G401 (cell line): Measurements from ENCODE around the gene GLT8D1. TPM values are rescaled to one million over a fixed set of nuclear protein-coding genes. Genes with fewer than 3 reads are reported as not detected.

Experiments used
- total RNA-seq: library from RNA; depleted of rRNA; stranded (reverse); fragments of >200 nt; shearing (Covaris generic); gene quantifications from 2 replicates; pipeline ENCODE4 v1.2.3, GENCODE V29; 2014; rRNA removed

Gene GLT8D1
- total RNA-seq, 1 experiment from 2014 or later = 104 TPM

Other genes starting within 250 kb of the GLT8D1 start
- gene STAB1, start 210.5 kb downstream of the GLT8D1 start, total RNA-seq = not detected in 2 replicates
- gene NT5DC2, start 171.9 kb downstream of the GLT8D1 start, total RNA-seq = 36.9 and 53.2 TPM in 2 replicates
- 4.2 and 48.9 TPM in 2 replicates for gene UQCC5, start 169.2 kb downstream of the GLT8D1 start, total RNA-seq
- 21.6 and 38.4 TPM in 2 replicates for gene PBRM1, start 19.9 kb downstream of the GLT8D1 start, total RNA-seq
- 127 and 216 TPM in 2 replicates for gene GNL3, start 19.8 kb downstream of the GLT8D1 start, total RNA-seq
- gene SPCS1, start 315 bp upstream of the GLT8D1 start, total RNA-seq = 80.3 and 99.9 TPM in 2 replicates
- 34.1 and 40.7 TPM in 2 replicates for gene NEK4, start 65.1 kb upstream of the GLT8D1 start, total RNA-seq
- not detected in 2 replicates for gene ITIH1, start 71.8 kb upstream of the GLT8D1 start, total RNA-seq
- gene ITIH3, start 89.0 kb upstream of the GLT8D1 start, total RNA-seq = not detected in 2 replicates
- gene ITIH4, start 124.9 kb upstream of the GLT8D1 start, total RNA-seq = 0.18 and 0.68 TPM in 2 replicates
- gene MUSTN1, start 129.2 kb upstream of the GLT8D1 start, total RNA-seq = not detected in 2 replicates
- gene STIMATE, start 191.8 kb upstream of the GLT8D1 start, total RNA-seq = 6.4 and 8.9 TPM in 2 replicates